Ecto neural progenitor cell (in vitro differentiated cells): ENCODE data around the gene CNIH3.
"Not testable (repeated sequence)": the region's sequence is repeated elsewhere in the genome, so short reads cannot be mapped to it uniquely, and the experiment has no call there.

ENCODE experiments used
- DNase-seq: peaks from one replicate; pipeline ENCODE4 v3.0.0-alpha.2; 2018; ENCODE audit warnings: low spot score

The CNIH3 gene

DNA sequence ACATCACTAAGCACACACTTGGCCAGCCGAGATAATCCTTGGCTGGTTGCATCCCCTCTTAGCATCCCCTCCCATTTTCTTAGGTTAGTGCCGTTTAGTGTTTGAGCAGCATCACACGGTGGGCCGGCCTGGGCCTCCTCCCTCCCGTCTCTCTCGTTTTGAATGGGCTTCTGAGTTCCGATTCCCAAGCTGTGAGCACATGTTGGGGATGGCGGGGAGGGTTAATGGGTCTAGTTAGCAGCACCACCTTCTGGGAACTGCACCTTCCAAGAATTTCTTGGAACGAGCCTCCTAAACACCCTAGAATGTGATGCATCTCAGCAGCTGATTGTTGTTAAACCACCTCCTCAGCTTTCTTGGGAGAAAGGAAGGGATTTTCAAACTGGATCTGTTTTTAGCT lies 73.3 kb downstream of the CNIH3 start:
- no peak for DNase-seq

DNA sequence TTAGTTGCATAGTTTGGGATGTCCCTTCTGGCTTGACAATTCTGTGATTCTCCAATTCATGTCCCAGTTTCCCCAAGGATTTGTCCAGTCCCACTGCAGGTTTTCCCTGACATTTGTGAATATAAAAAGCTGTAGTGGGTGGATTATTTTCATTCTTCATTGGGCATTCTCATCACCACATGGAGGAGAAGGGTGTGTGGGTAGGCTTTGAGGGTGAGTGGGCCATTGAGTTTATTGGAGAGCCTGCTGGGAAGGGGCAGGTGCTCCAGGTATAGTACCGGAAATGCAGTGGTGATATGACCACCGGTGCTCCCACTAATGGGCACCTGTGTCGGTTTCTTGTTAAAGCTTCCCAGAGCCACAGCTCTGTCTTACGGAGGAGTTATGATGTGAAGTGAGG lies 74.5 kb downstream of the CNIH3 start:
- no peak for DNase-seq

DNA sequence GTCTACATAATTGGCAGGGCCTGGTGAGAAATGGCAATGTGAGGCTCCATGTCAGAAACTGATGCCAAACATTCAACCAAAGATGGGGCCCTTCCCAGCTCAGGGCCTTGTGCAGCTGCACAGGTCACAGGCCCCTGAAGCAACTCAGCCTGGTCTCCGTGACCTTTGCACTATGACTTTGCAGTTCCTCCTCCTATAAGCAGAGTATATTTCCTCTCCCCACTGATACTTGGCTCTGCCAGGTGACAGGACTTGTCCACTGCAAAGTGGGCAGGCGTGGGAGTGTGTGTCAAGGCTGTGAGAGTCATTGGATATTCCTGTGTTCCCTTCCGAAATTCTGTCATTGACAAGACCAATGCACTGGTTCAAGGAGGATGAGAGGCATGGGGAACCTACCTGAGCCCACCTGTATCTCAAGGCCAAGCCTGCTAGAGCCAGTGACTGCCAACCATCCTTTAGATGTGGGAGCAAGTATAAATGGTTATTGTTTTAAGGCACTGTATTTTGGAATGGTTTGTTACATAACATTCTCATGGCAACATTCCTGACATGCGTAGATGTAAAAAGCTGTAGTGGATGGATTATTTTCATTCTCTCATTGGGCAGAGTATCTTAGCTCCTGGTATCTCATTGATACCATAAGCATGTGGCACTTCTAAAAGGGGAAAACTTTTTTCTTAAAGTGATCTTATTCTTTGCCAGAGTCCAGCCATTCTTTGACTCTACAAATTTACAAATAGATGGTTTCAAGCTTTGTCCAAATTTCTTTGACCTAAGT lies 75.2 kb downstream of the CNIH3 start:
- no peak for DNase-seq

DNA sequence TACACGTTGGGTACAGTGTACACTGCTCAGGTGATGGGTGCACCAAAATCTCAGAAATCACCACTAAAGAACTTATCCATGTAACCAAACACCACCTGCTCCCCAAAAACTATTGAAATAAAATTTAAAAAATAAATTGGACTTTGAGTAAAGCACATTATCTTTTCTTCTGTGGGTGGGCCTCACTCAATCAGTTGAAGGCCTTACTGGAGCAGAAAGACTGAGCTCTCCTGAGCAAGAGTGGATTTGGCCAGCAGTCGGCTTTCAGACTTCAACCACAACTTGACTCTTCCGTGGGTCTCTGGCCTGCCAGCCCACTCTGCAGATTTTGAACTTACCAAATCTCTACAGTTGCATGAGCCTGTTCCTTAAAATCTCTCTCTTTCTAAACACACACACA lies 78.9 kb downstream of the CNIH3 start:
- no peak for DNase-seq

DNA sequence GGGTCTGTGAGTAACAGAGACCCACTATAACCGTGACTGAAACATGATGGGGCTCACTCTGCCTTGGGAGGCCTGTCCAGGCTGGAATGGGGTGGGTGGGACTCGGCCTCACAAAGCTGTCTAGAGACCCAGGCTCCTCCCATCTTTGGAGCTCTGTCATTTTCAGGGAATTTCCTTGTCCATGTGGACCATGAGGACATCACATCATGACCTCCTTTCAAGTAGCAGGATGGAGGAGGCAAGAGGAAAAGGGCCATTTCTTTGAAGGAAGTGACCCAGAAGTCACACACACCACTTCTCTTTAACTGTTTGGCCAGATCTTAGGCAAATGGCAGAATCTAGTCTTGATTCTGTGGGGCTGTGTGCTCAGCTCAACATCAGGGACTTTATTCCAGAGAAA lies 79.9 kb downstream of the CNIH3 start:
- no peak for DNase-seq

DNA sequence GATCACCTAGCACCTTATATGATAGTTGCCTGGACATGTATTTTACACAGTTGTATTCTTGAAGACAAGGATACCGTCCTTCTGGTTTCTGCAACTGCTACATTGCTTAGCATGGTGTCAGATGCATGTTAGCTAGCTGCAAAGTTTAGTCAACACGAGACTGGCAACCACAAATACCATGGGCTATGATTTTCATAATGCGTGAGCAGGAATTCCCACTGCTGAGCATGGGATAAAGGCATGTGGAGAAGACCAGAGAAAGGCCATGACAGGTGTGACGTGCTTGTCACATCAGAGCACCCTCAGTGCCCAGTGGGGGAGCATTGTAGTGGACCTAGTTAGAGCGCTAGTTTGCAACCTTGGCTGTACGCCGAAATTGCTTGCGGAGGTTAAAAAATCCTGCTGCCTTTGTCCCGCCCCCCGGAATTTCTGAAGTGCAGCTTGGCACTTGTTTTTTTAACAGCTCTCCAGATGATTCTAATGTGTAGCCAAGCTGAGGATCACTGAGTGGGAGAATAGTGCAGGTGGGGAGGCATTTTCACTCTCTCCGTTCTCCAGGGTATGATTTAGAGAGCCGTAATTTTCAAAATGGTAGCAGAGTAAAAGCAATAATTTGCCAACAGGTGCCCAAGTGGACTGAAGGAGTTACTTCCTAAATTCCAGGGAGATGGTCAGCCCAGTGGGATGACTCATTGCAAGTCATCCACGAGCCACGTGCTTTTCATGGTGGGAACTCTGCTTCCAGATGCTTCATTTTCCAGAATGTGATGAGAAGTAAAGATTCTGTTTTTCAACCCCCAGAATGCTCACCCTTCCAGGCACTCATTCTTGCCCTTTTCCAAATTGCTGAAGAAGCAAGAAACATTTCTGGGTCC lies 81.0 kb downstream of the CNIH3 start:
- DNase-seq = no peak

DNA sequence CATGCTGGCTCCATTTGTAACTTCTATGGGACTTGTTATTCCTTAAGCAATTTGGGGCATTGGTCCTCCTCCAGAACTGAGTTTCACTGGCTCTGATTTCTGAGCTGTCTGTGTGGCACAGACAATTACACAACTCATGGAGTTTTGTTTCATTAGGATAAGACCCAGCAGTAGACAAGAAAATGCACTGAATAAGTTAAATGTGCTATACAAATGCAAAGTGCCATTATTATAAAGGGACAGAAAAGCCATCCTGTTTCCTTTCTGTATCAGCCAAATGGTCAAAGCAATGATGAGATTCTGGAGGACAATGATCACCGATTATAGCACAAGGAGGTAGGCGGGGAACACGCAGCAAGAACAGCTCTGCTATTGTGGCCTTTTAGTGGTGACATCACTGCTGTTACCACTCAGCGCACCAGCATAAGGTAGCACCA lies 81.9 kb downstream of the CNIH3 start:
- DNase-seq = no peak

DNA sequence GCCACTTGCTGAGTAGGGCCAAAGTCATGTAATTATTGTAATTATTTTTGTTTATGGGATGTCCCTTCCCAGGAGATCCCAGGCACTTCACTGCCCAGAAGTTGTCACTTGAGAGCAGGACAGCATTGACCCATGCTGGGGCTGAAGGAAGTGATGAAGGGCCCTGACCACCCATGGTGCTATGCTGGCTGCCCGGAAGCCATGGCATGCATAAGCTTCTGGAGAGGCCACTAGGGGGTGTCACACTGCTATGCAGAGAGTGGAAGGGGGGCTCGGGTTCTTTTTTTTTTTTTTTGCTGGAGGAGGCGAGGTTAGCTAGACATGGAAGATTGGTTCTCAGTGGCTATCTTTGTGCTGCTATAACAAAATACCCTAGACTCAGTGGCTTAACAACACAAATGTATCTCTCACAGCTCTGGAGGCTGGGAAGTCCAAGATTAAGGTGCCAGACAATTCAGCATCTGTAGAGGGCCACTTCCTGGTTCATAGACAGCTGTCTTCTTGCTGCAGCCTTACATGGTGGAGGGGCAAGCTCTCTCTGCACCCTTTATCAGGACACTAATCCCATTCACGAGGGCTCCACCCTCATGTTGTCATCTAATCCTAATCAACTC lies 84.9 kb downstream of the CNIH3 start:
- no peak for DNase-seq

DNA sequence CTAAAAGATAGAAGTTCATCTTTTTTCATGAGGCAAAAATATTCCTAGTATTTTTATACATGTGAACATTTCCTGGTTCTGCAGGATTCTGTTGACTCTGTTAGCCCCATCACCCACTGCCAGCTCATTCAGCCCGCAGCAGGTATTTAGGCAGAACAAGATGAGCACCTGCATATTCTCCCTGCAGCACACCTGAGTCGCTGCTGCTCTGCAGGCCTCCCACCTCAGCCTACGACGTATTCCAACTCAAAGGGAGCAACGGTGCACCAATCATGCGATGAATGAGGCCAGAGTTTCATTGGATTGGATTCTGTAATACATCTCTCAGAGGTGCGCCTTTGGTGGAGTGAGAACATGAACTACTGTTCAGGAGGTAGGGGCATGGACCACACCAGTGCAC lies 87.6 kb downstream of the CNIH3 start:
- DNase-seq = no peak

DNA sequence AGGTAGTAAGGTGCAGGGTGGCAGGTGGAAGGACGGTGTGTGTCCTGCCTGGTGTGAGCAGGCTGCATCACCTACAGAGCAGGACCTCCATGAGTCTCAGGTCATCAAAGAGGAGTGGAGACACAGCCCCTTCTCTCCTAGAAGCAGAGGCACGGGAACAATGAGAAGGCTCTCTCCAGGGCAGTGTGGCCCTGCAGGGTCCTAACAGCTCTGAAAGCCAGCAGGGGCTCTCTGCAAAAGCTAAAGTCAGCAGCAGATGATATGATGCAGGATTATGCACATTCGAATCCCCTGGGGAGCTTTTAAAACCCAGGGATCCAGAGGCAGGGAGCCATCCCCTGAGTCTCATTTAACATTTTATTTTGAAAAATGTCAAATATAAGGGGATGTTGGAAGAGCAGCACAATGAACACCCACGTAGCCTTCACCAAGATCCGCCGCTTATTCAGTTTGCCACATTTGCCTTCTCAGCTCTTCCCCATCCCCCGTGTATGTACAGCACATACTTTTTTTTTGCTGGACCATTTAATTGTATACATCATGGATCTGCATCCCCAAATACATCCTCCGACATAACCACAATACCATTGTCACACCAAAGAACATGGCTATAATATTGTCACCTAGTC lies 88.1 kb downstream of the CNIH3 start:
- DNase-seq = no peak

DNA sequence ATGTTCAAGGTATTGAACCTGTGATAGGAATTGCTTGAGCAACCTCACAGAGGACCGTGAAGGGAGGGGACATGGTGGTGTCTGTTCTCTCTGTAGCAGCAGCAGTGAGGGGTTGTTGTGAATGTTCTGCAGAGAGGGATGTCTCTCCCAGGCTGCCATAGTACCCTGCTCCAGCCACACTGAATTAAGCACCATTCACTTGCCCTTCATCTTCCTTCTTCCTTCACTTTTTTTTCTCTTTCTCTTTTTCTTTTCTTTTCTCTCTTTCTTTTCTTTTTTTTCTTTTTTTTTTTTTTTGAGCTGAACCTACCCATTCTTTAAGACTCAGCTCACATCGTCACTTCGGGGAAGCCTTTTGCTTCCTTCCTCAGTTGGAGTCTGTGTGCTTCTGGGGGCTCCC lies 89.5 kb downstream of the CNIH3 start:
- no peak for DNase-seq

DNA sequence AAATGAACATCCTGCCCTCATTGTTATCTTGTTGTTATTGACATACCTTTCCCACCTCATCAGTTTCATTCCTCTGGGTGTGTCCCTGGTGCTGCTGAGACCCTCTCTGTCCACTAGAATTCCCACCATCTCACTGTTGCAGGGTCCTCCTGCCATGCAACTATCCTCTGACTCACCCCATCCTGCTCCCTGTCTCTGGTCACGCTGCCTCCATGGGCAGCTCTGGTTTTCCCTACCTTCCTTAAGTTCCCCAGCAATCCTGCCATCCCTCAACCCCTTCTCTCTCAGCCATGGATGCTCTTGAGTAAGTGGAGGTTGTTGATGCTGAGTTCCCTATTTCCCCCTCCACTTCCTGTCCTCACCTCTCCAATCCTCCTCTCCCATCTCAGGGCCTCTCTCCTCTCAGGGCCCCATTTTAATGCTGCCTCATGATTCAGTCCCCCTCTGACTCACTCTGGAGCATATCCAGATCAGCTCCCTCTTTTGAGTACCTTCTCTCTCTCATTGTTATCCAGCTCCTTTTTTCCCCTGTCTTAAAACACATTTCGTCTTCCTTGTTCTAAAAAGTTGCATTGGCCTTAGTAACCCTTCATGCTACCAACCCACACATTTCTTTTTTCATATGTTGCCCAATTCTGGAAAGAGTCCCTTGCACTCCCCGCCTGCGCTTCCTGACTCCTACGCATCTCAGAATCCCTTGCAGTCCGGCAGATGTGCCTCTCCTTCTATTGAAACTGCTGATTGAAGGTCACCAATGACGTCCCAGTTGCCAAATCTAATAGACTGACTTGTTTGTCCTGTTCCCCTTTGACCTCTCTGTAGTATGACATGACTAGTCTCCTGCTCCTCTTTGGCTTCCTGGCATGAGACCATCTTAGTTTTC lies 92.0 kb downstream of the CNIH3 start:
- no peak for DNase-seq

DNA sequence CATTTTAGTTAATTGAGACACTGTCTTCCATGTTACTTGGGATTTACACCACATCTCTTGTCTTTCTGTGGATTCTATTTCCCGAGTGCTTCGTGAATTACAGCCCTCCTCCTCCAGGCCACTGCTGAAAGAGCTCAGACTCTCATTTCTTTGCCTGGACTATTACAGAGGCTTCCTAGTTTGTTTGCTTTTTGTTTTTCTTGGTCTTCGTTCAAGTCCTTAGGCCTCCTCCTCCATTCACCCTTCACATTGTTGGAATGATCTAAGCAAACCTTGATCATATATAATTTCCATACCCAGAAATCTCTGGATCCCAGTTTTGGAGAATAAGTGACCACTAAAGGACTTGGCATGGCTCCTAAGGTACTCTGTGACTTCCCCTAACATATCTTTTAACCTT lies 94.1 kb downstream of the CNIH3 start:
- DNase-seq = no peak

DNA sequence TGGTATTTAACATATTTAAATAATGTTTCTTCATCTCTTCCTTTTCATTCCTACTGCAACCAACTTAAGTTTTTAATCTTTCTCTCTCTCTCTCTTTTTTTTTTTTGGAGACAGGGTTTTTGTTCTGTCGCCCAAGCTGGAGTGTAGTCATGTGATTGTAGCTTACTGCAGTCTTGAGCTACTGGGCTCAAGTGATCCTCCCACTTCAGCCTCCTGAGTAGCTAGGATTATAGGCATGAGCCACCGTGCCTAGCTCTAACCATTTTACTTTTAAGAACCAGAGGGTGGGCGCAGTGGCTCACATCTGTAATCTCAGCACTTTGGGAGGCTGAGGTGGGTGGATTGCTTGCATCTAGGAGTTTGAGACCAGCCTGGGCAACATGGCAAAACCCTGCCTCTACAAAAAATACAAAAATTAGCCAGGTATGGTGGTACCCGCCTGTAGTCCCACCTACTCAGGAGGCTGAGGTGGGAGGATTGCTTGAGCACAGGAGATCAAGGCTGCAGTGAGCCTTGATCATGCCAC lies 95.2 kb downstream of the CNIH3 start:
- not testable (repeated sequence) for DNase-seq

DNA sequence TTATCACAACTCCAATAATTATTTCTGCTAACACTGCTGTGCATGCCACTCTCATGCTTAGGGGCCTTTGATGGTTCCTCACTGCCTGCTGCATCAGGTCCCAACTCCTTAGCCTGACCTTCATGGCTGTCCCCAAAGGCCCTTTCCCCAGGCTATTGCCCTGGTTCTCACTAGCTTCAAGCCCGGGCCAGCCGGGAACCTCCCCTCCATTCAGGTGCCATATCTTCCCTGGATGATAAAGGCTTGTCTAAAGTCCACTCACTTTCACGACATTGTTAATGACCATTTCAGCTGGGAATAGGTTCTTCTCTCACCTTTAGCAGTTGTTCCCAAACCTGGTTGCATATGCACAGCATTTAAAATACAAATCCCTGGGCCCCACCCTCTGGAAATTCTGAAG lies 95.8 kb downstream of the CNIH3 start:
- DNase-seq = no peak

DNA sequence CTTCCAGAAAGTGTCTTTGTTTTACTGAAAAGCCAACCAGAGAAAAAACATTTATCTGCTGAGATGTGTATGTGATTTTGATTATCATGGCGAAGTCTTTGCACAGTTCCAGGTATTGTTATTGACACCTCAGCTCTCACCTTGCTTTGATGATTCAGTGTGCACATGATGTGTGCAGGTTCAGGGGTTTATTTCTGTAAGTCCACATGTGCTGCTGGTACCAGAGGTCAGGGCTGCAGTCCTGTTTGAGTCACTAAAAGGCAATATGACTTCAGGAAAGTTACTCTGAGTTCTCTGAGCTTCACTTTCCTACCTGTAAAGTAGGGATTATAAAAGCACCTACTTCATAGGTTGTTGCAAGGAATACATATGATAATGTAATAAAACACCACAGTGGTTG lies 97.1 kb downstream of the CNIH3 start:
- DNase-seq = no peak

DNA sequence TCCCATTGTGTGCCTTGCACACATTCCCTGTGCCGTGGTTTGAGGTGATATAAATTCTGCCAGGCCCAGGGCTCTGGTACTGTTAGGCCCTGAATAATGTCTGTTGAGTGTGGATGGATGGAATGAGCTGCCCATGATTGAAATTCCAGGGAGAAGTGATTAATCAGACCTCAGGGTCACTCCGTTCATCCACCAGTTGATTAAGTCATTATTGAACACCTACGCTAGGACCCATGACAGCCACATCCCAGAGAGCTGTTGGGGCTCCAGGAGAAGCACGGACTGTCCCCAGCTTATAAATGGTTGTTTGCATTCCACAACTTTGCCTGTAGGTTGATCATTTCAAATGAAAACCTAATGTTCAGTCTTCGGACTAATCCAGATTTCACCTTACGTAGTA lies 98.4 kb downstream of the CNIH3 start:
- DNase-seq = no peak

DNA sequence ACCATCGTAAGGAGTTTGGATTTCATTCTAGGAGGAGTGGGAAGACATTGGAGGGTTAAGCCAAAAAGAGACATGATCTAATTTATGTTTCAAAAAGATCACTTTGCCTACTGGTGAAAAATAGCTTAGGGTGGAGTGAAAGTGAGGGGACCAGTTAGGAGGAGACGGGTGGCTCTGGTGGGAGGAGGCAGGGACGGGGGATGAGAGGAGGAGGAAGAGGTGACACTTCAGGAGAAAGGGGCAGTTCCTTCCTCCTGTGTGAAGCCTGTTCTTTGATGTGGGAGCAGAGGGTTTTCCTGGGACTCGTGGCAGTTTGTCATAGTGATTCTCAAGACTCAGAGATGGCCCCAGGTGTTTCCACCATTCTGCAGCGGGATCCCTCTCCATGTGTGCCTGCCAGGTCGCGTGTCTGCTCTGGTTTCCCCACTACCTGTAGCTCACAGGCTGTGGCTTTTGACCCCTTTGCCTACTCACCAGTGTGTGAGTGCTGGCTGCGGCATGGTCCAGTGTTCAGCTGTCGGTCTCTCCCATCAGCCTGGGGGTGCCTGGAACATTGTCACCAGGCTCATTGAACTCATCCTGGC lies 102.4 kb downstream of the CNIH3 start:
- no peak for DNase-seq

DNA sequence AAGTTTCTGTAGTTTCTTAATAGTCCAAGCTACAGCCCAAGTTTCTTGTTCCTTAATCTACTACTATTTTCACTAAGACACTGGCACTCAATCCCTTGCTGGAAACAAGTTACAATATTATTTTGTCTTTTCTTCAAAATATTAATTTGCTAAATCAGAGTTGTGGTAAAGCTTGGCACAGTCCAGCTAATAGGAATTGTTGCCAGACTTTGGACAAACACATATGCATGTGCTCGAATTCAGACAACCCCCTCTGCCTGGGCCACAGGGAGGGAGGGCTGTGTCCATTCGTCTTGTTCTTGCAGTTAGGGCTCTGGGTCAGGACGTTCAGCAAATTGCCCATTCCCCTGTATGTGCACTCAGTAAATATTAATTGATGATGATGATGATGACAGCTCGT lies 103.6 kb downstream of the CNIH3 start:
- no peak for DNase-seq

DNA sequence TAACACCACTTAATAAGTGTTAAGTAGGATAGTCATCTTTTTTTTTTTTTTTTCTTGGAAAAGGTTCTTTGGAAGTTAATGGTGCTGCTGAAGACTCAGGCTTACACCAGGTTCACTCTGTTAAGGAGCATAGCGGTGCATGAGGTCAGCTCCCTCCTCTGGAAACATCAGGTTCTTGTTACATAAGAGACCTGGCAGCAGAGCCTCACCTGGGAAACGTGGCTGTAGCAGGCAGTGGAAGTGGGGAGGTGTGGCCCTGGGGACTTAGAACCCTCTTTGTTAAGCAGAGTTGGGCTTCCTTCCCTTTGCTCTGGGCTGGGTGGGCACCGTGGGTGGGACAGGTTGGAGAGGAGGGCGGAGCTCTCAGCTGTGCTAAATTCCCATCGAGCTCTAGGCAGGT lies 104.1 kb downstream of the CNIH3 start:
- no peak for DNase-seq

DNA sequence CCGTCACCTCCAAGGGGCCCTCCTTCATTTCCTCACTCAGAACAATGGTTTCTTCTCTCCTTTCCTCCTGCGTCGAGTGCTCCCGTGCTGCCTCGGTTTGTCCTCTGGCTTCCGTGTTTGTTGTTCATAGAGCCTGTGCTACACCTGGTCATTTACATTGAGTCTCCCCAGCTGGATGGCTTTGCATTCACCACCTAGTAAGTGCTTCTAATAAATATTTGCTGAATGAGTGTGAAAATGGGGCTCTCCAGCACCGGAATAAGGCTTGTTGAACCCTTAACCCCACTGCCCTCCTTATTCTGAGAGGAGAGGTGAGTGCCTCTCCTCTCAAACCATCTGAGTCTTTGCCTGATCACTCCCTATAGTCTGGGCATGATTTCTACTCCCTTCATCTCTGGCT lies 104.9 kb downstream of the CNIH3 start:
- no peak for DNase-seq
